Measurements from ENCODE around the gene ITPRIP. TPM values are rescaled to one million over a fixed set of nuclear protein-coding genes. Genes with fewer than 3 reads are reported as not detected.

ITPRIP gene
- total RNA-seq, 1 donor from 2014 or later: 11.1 TPM

GRCh38 chr10:104325436-104326435, 12.5 kb downstream of the ITPRIP start:
- no peak for DNase-seq

- DNase-seq: no peak
Observed at GRCh38 chr10:104324931-104325330, 13.3 kb downstream of the ITPRIP start.

GRCh38 chr10:104324221-104324686, 14.0 kb downstream of the ITPRIP start:
- DNase-seq: no peak

- DNase-seq: no peak
Observed at GRCh38 chr10:104323760-104324201, 14.5 kb downstream of the ITPRIP start.

- no peak for DNase-seq
Observed at GRCh38 chr10:104323085-104323484, 15.2 kb downstream of the ITPRIP start.

- peak; percentile 83 for DNase-seq
Observed at GRCh38 chr10:104322416-104322782, 15.9 kb downstream of the ITPRIP start.

GRCh38 chr10:104321725-104322415, 16.4 kb downstream of the ITPRIP start:
- no peak for DNase-seq

- no peak for DNase-seq
Observed at GRCh38 chr10:104321226-104321625, 17.0 kb downstream of the ITPRIP start.

GRCh38 chr10:104318810-104319741, 19.2 kb downstream of the ITPRIP start:
- no peak for DNase-seq

GRCh38 chr10:104318326-104318725, 19.9 kb downstream of the ITPRIP start:
- DNase-seq: no peak

- no peak for DNase-seq
Observed at GRCh38 chr10:104317726-104318299, 20.5 kb downstream of the ITPRIP start.

- DNase-seq: peak; percentile 81
Observed at GRCh38 chr10:104317269-104317710, 21.0 kb downstream of the ITPRIP start.

- DNase-seq: no peak
Observed at GRCh38 chr10:104316321-104317099, 21.8 kb downstream of the ITPRIP start.

GRCh38 chr10:104315486-104315921, 22.8 kb downstream of the ITPRIP start:
- DNase-seq: no peak

- DNase-seq: no peak
Observed at GRCh38 chr10:104314591-104315485, 23.4 kb downstream of the ITPRIP start.

- DNase-seq: no peak
Observed at GRCh38 chr10:104311184-104311720, 27.0 kb downstream of the ITPRIP start.

GRCh38 chr10:104309980-104310978, 28.0 kb downstream of the ITPRIP start:
- DNase-seq: no peak

GRCh38 chr10:104308439-104308903, 29.8 kb downstream of the ITPRIP start:
- no peak for DNase-seq

Measured in tongue (tissue), 2 donors.